AG04450 (cell line): ENCODE results near the gene RFPL4A. TPM values are rescaled to one million over a fixed set of nuclear protein-coding genes. Genes with fewer than 3 reads are reported as not detected.

Source experiments
- CTCF ChIA-PET: fragments of 300-600, 350-600 bp; formaldehyde crosslinking; extraction: SDS; loops from one replicate; lab custom pipeline; 2022; ENCODE audit warnings: antibody characterized with exemption, inconsistent platforms; lab: Charles Lee
- POLR2A ChIA-PET: fragments of 350-600 bp; formaldehyde crosslinking; extraction: SDS; loops from one replicate; lab custom pipeline; 2021; ENCODE audit warnings: antibody characterized with exemption, inconsistent platforms; lab: Yijun Ruan, JAX
- DNase-seq: peaks from one replicate; pipeline ENCODE4 v3.0.0-alpha.2; 2011; ENCODE audit warnings: low read depth, low spot score
- H3K27ac ChIP-seq: one replicate; pipeline ENCODE4 v1.5.1; 2012; ENCODE audit warnings: low read depth, low read length, control low read depth
- H3K27me3 ChIP-seq: one replicate; pipeline ENCODE4 v1.6.0; 2012; ENCODE audit warnings: low read length; ENCODE audit not compliant: control insufficient read depth, insufficient read depth
- H3K4me3 ChIP-seq: 2 replicates; pipeline ENCODE4 v1.5.1; 2011; ENCODE audit warnings: mild to moderate bottlenecking, low read depth, low read length, control low read depth
- H3K9me3 ChIP-seq: 2 replicates; pipeline ENCODE4 v1.5.1; 2012; ENCODE audit warnings: low read length; ENCODE audit not compliant: control insufficient read depth, insufficient read depth
- CTCF ChIP-seq: IDR thresholded peaks from 2 replicates; pipeline ENCODE4 v1.5.1; 2011; ENCODE audit warnings: low read depth, low read length, control low read depth, inconsistent platforms
- polyA plus RNA-seq: library from polyadenylated mRNA; depleted of rRNA; stranded (reverse); fragments of >200 nt; gene quantifications from 2 replicates; pipeline ENCODE4 v1.2.3, GENCODE V29; 2011

The RFPL4A gene
- polyA plus RNA-seq, 1 experiment, result not detected

- Histone ChIP-seq H3K4me3 (no peak overlapping the region), H3K9me3 (peaks cover 31% of the 10 kb centered on the region), H3K27me3 (no peaks in the 10 kb centered on the region), H3K27ac (no peak overlapping the region)
- ChIA-PET POLR2A (no interaction called here), CTCF (no interaction called here)
- DNase-seq, result no peak
- no peak for TF ChIP-seq CTCF
These were observed 18.6 kb downstream of the RFPL4A start for GRCh38 chr19:55777528-55777927.

- Histone ChIP-seq H3K9me3 (peaks cover 35% of the 10 kb centered on the region), H3K27me3 (no peaks in the 10 kb centered on the region), H3K4me3 (no peak overlapping the region), H3K27ac (no peak overlapping the region)
- DNase-seq, result no peak
- TF ChIP-seq CTCF, result no peak
- CTCF ChIA-PET, result no interaction called here
- POLR2A ChIA-PET, result no interaction called here
These were observed 19.4 kb downstream of the RFPL4A start for GRCh38 chr19:55778331-55778730.

GRCh38 chr19:55781112-55781511, 22.2 kb downstream of the RFPL4A start:
- no peak overlapping the region for H3K27ac ChIP-seq
- ChIA-PET POLR2A (no interaction called here), CTCF (no interaction called here)
- no peak for DNase-seq
- H3K9me3 ChIP-seq, result peaks cover 35% of the 10 kb centered on the region
- no peaks in the 10 kb centered on the region for H3K27me3 ChIP-seq
- no peak overlapping the region for H3K4me3 ChIP-seq
- no peak for TF ChIP-seq CTCF

GRCh38 chr19:55795021-55795420, 36.1 kb downstream of the RFPL4A start:
- Histone ChIP-seq H3K27me3 (no peaks in the 10 kb centered on the region), H3K9me3 (peaks cover 35% of the 10 kb centered on the region), H3K4me3 (no peak overlapping the region), H3K27ac (no peak overlapping the region)
- ChIA-PET POLR2A (no interaction called here), CTCF (no interaction called here)
- DNase-seq, result no peak
- no peak for TF ChIP-seq CTCF

GRCh38 chr19:55801416-55801815, 42.5 kb downstream of the RFPL4A start:
- CTCF ChIA-PET, result no interaction called here
- DNase-seq, result no peak
- H3K27ac ChIP-seq, result no peak overlapping the region
- H3K9me3 ChIP-seq, result peaks cover 19% of the 10 kb centered on the region
- POLR2A ChIA-PET, result no interaction called here
- no peak for TF ChIP-seq CTCF
- no peak overlapping the region for H3K4me3 ChIP-seq
- no peaks in the 10 kb centered on the region for H3K27me3 ChIP-seq
